Glomerular endothelial cell (primary cell): ENCODE data around the gene STRBP. TPM values are rescaled to one million over a fixed set of nuclear protein-coding genes. Genes with fewer than 3 reads are reported as not detected.

ENCODE experiments used
- DNase-seq: peaks from one replicate; pipeline ENCODE4 v3.0.0-alpha.2; 2011; ENCODE audit warnings: low read depth, low spot score; ENCODE audit errors: extremely low read depth
- total RNA-seq: library from RNA; depleted of rRNA; stranded (reverse); fragments of >200 nt; gene quantifications from 2 replicates; pipeline ENCODE4 v1.2.3, GENCODE V29; 2015

STRBP gene
- total RNA-seq, 1 donor from 2014 or later: 10.3 TPM

DNA sequence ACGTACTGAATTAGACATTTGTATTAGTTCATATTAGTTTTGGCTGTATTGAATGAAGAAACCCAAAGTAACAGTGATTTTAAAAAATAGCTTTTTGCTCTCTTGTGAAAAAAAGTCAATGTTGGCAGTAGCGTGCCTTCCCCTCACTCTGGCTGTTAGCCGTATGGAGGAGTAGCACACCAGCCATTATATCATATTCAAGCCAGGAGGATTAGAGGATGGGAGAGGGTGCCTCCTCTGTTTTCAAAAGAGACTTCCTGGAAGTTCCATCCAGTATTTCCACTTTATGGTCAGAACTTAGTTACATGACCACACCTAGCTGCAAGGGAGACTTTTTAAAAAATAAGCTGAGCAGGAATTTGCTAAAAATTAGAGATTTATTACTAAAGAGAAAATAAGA lies 193.8 kb downstream of the STRBP start:
- DNase-seq: no peak

DNA sequence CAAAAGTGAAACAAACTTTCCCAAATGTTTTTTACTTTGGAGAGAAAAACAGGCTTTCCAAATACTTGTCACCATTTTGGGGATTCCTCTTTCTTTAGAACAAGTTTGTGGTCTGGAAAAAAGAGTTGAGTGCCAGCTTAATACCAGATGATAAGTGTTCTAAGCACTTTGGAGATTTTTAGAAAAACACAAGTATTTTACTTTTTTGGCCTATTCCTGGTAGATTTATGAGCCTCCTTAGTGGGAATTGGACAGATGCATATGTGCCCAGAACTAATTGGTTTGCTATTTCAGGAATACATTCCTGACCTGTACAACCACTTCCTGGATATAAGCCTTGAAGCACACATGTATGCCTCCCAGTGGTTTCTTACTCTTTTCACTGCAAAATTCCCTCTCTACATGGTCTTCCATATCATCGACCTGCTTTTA lies 194.4 kb downstream of the STRBP start:
- no peak for DNase-seq

DNA sequence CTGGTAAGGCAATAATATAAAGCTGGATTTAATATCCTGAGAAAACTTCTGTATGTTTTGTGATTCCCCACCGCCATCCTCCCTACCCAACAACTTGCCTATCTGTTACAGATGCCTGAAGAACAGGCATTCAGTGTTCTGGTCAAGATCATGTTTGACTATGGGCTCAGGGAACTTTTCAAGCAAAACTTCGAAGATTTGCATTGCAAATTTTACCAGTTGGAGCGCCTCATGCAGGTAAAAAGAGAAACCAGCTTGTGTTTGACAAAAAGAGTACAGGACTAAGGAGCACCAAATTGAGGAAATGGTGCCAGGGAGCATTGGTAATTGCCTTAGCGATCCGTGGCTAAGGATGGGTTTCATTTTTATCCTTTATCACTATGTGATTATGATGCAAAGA lies 194.9 kb downstream of the STRBP start:
- DNase-seq: no peak

DNA sequence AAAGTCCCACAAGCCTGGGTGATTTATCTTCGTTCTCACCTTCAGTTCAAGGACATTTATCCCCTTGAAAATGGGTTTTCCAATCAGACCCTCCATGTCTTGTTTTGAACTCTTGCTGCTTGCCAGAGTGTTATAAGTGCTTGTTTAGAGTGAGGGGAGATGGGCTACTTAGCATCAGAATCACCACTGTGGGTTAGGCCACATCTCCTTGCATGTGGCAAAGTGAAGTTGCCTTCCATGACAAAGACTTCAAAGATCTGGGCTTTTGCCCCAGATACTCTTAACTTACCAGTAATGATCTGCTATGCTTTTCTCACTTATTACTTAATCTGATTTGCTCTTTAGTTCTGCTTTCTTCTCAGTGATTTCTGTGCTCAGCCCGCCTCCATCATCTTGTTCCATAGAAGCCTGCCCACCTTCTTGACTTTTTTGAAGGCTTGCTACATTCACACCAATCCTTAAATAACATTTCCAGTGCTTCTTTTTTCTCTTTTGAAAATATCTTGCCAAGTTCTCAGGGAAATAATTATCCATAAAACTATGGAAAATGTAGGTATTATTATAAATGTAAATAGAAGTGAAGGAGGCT lies 195.9 kb downstream of the STRBP start:
- no peak for DNase-seq

Other genes starting within 250 kb of the STRBP start
- 1.1 TPM in 1 of 2 replicates, not detected in the other for gene GPR21, start 234.9 kb downstream of the STRBP start, total RNA-seq
- 0.06 TPM in 1 of 2 replicates, not detected in the other for gene CRB2, start 87.6 kb upstream of the STRBP start, total RNA-seq